CD4-positive, alpha-beta T cell (primary cell): ENCODE measurements around the gene NYNRIN. TPM values are rescaled to one million over a fixed set of nuclear protein-coding genes. Genes with fewer than 3 reads are reported as not detected.

ENCODE experiments used
- ATAC-seq: fragments of 200-7000 bp; cut with Tn5 transposase; one replicate; pipeline ENCODE4 v1.10.0; 2022; ENCODE audit warnings: mild to moderate bottlenecking; ENCODE audit not compliant: poor library complexity
- CTCF ChIA-PET: fragments of 350-600 bp; sonication (Branson Sonifier 250); formaldehyde crosslinking; loops from one replicate; lab custom pipeline; 2021; ENCODE audit warnings: antibody characterized with exemption, inconsistent platforms; lab: Charles Lee
- POLR2A ChIA-PET: fragments of 350-600 bp; sonication (Branson Sonifier 250); formaldehyde crosslinking; loops from one replicate; lab custom pipeline; 2021; ENCODE audit warnings: antibody characterized with exemption, inconsistent platforms; lab: Charles Lee
- DNase-seq, 14 experiments: peaks; one replicate each; pipeline ENCODE4 v3.0.0-alpha.2; 2013 to 2020; ENCODE audit warnings: mixed read lengths in 2 of 14
- H3K27ac ChIP-seq, 2 donors: one replicate each; pipeline versions ENCODE4 v1.5.1 to v1.7.0; 2013; ENCODE audit warnings: low read length in 2 of 2, low read depth in 1 of 2, mild to moderate bottlenecking in 1 of 2
- H3K27me3 ChIP-seq, 2 experiments: 1 replicate in 1 of 2; 2 replicates in 1 of 2; pipeline versions ENCODE4 v1.6.1 to v1.7.0; 2013; ENCODE audit warnings: low read length in 2 of 2, control low read depth in 1 of 2, mild to moderate bottlenecking in 1 of 2, moderate library complexity in 1 of 2; ENCODE audit not compliant: insufficient read depth in 2 of 2, control insufficient read depth in 1 of 2
- H3K36me3 ChIP-seq: one replicate; pipeline ENCODE4 v1.6.1; 2013; ENCODE audit warnings: low read length, control low read depth; ENCODE audit not compliant: insufficient read depth
- H3K4me1 ChIP-seq: one replicate; pipeline ENCODE4 v1.6.1; 2013; ENCODE audit warnings: low read length, control low read depth; ENCODE audit not compliant: insufficient read depth
- H3K4me3 ChIP-seq: one replicate; pipeline ENCODE4 v1.5.1; 2013; ENCODE audit warnings: mild to moderate bottlenecking, low read length, moderate library complexity
- H3K9me3 ChIP-seq, 2 experiments: 1 replicate in 1 of 2; 2 replicates in 1 of 2; pipeline versions ENCODE4 v1.6.1 to v1.7.0; 2013; ENCODE audit warnings: low read length in 2 of 2, mild to moderate bottlenecking in 2 of 2, control low read depth in 1 of 2, moderate library complexity in 1 of 2; ENCODE audit not compliant: control insufficient read depth in 1 of 2, insufficient read depth in 1 of 2
- H3K27ac Mint-ChIP-seq: one replicate; pipeline ENCODE4 v1.8.0; 2020; ENCODE audit warnings: mixed read lengths
- H3K27me3 Mint-ChIP-seq: one replicate; pipeline ENCODE4 v1.8.0; 2021; ENCODE audit warnings: mixed read lengths
- H3K36me3 Mint-ChIP-seq: one replicate; pipeline ENCODE4 v1.8.0; 2021; ENCODE audit warnings: low read depth, mixed read lengths
- H3K4me1 Mint-ChIP-seq: one replicate; pipeline ENCODE4 v1.8.0; 2021; ENCODE audit warnings: low read depth, mixed read lengths
- H3K4me3 Mint-ChIP-seq: one replicate; pipeline ENCODE4 v1.8.0; 2020; ENCODE audit warnings: mild to moderate bottlenecking, mixed read lengths
- H3K9me3 Mint-ChIP-seq: one replicate; pipeline ENCODE4 v1.8.0; 2020; ENCODE audit warnings: mixed read lengths
- intact Hi-C, 2 experiments: fragments of 100-400 bp; cut with DNase I in 1 of 2; cut with micrococcal nuclease in 1 of 2; formaldehyde crosslinking; loops; one replicate each; pipeline versions ENCODE4 v1.15.1 to v1.9.0; 2023 to 2025; cut with DNase I, micrococcal nuclease
- total RNA-seq, 174 experiments: library from RNA in 2 of 174; stranded (reverse) in 2 of 174; gene quantifications; one replicate each; pipeline ENCODE4 v1.2.3 and lab custom pipeline; 2021 to 2026
- TF ChIP-seq, protein P1 (sequence below): fragments of 200-600 bp; IDR thresholded peaks from one replicate; pipeline ENCODE4 v1.8.0; 2022; ENCODE audit warnings: antibody characterized with exemption, mild to moderate bottlenecking

Gene NYNRIN
- total RNA-seq, 2 experiments from 2014 or later, result 0.08 to 0.25 TPM

DNA sequence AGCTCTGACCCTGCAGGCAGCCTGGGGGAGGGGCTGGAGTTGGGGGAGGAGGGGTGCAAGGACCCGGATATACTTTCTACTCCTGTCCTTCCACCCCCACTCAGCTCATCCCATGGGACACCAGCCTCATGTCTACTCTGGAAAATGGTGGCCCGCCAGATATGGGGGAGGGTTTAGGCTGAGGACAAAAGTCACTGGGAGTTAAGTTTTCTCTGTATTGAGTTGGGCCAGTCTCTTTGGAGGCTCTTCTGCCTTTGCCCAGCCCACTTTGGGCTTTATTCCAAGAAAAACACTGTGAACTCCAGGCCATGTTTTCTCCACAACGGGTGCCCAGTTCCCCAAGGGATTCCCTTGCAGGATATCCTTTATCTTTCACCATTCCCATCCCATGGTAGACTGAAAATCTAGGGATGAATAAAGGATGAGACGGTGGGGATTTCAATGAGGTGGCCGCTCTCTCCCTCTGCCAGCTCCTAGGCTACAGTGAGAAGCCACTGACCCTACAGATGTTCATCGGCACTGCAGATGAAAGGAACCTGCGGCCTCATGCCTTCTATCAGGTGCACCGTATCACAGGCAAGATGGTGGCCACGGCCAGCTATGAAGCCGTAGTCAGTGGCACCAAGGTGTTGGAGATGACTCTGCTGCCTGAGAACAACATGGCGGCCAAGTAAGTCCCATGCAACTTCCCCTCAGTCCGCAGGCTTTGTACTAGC, 25.9 kb upstream of the NYNRIN start:
- CTCF ChIA-PET, result no interaction called here
- no peaks in the 10 kb centered on the region for H3K9me3 Mint-ChIP-seq
- intact Hi-C loops, result no loop called here
- POLR2A ChIA-PET, result no interaction called here
- peaks cover 16 to 30% of the 10 kb centered on the region in 2 experiments for H3K27me3 ChIP-seq
- ATAC-seq, result no peak
- peaks cover 7% of the 10 kb centered on the region for H3K4me1 Mint-ChIP-seq
- no peak overlapping the region for H3K4me3 Mint-ChIP-seq
- no peak for DNase-seq
- no peak overlapping the region for H3K4me3 ChIP-seq
- TF ChIP-seq, protein P1, sequence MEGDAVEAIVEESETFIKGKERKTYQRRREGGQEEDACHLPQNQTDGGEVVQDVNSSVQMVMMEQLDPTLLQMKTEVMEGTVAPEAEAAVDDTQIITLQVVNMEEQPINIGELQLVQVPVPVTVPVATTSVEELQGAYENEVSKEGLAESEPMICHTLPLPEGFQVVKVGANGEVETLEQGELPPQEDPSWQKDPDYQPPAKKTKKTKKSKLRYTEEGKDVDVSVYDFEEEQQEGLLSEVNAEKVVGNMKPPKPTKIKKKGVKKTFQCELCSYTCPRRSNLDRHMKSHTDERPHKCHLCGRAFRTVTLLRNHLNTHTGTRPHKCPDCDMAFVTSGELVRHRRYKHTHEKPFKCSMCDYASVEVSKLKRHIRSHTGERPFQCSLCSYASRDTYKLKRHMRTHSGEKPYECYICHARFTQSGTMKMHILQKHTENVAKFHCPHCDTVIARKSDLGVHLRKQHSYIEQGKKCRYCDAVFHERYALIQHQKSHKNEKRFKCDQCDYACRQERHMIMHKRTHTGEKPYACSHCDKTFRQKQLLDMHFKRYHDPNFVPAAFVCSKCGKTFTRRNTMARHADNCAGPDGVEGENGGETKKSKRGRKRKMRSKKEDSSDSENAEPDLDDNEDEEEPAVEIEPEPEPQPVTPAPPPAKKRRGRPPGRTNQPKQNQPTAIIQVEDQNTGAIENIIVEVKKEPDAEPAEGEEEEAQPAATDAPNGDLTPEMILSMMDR, result no peak
- H3K27ac ChIP-seq, result no peak overlapping the region
- H3K9me3 ChIP-seq, result peaks cover 0 to 11% of the 10 kb centered on the region in 2 experiments
- no peaks in the 10 kb centered on the region for H3K36me3 Mint-ChIP-seq
- H3K4me1 ChIP-seq, result peaks cover 14% of the 10 kb centered on the region
- H3K27me3 Mint-ChIP-seq, result peaks cover 26% of the 10 kb centered on the region
- H3K27ac Mint-ChIP-seq, result no peak overlapping the region
- H3K36me3 ChIP-seq, result no peaks in the 10 kb centered on the region

DNA sequence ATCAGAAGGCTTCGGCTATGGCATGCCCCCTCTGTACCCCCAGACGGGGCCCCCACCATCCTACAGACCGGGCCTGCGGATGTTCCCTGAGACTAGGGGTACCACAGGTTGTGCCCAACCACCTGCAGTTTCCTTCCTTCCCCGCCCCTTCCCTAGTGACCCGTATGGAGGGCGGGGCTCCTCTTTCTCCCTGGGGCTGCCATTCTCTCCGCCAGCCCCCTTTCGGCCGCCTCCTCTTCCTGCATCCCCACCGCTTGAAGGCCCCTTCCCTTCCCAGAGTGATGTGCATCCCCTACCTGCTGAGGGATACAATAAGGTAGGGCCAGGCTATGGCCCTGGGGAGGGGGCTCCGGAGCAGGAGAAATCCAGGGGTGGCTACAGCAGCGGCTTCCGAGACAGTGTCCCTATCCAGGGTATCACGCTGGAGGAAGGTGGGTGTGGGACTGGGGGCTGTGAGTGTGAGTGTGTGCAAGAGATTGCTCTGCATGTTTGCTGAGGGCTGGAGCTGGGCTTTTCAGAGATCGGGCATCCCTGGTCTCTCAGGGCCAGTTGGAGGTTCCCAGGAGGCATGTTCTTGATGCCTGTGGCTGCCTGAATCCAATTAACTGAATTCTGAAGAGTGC, 22.2 kb upstream of the NYNRIN start:
- TF ChIP-seq, protein P1, result no peak
- Histone ChIP-seq H3K9me3 (no peaks in the 10 kb centered on the region), H3K4me3 (no peak overlapping the region), H3K4me1 (no peaks in the 10 kb centered on the region), H3K27me3 (peaks cover 3 to 4% of the 10 kb centered on the region in 2 experiments), H3K36me3 (no peaks in the 10 kb centered on the region), H3K27ac (no peak overlapping the region)
- intact Hi-C loops, result no loop called here
- H3K27ac Mint-ChIP-seq, result no peak overlapping the region
- peaks cover 6% of the 10 kb centered on the region for H3K27me3 Mint-ChIP-seq
- H3K9me3 Mint-ChIP-seq, result no peaks in the 10 kb centered on the region
- CTCF ChIA-PET, result no interaction called here
- no peak overlapping the region for H3K4me3 Mint-ChIP-seq
- H3K4me1 Mint-ChIP-seq, result no peaks in the 10 kb centered on the region
- no peaks in the 10 kb centered on the region for H3K36me3 Mint-ChIP-seq
- DNase-seq (no peak), ATAC-seq (no peak)
- POLR2A ChIA-PET, result no interaction called here

DNA sequence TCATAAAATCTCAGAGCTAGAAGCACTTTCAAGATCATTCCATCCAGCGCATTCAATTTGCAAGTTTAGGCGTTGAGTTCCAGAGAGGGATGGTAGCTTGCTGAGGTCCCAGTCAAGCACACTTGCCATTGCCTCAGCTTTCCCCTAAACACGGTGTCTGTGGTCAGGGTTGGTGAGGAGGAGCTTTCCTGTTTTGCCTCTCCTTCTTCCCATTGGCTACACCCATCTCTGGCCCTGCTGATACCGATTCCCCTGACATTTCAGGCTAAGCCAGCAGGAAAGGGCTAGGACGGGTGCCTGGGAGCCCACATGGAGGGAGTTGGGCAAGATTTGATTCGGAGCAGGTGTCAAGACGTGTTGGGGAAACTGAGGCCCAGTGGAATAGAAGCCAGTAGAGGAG, 21.7 kb upstream of the NYNRIN start:
- no peak overlapping the region for H3K27ac Mint-ChIP-seq
- Histone ChIP-seq H3K4me1 (no peaks in the 10 kb centered on the region), H3K9me3 (no peaks in the 10 kb centered on the region), H3K27ac (no peak overlapping the region), H3K27me3 (peaks cover 3 to 4% of the 10 kb centered on the region in 2 experiments), H3K4me3 (no peak overlapping the region), H3K36me3 (no peaks in the 10 kb centered on the region)
- DNase-seq (no peak), ATAC-seq (no peak)
- H3K27me3 Mint-ChIP-seq, result peaks cover 4% of the 10 kb centered on the region
- TF ChIP-seq, protein P1, result no peak
- H3K4me3 Mint-ChIP-seq, result no peak overlapping the region
- intact Hi-C loops, result no loop called here
- POLR2A ChIA-PET, result no interaction called here
- no peaks in the 10 kb centered on the region for H3K36me3 Mint-ChIP-seq
- CTCF ChIA-PET, result no interaction called here
- no peaks in the 10 kb centered on the region for H3K4me1 Mint-ChIP-seq
- H3K9me3 Mint-ChIP-seq, result no peaks in the 10 kb centered on the region
